WTC11 (cell line): Measurements from ENCODE around the gene TMEM38B. TPM values are rescaled to one million over a fixed set of nuclear protein-coding genes. Genes with fewer than 3 reads are reported as not detected.
"Not testable (repeated sequence)": the region's sequence is repeated elsewhere in the genome, so short reads cannot be mapped to it uniquely, and the experiment has no call there.

ENCODE experiments used
- ATAC-seq: fragments of 200-7000 bp; cut with Tn5 transposase; 2 replicates; pipeline ENCODE4 v1.10.0; 2021; ENCODE audit warnings: mild to moderate bottlenecking, moderate library complexity
- CTCF ChIA-PET: fragments of 300-600 bp; sonication (Branson Sonifier 250); formaldehyde crosslinking; loops from one replicate; lab custom pipeline; 2021; ENCODE audit warnings: antibody characterized with exemption; lab: Charles Lee
- POLR2A ChIA-PET: fragments of 350-600 bp; sonication (Branson Sonifier 250); formaldehyde crosslinking; loops from one replicate; lab custom pipeline; 2021; ENCODE audit warnings: antibody characterized with exemption; lab: Charles Lee
- DNase-seq: peaks from one replicate; pipeline ENCODE4 v3.0.0; 2021; ENCODE audit warnings: low spot score
- H3K27ac Mint-ChIP-seq: 2 replicates; pipeline ENCODE4 v1.8.0; 2021; ENCODE audit warnings: mixed read lengths
- H3K27me3 Mint-ChIP-seq: 2 replicates; pipeline ENCODE4 v1.8.0; 2021; ENCODE audit warnings: low read depth, mild to moderate bottlenecking, moderate library complexity, mixed read lengths
- H3K36me3 Mint-ChIP-seq: 2 replicates; pipeline ENCODE4 v1.8.0; 2021; ENCODE audit warnings: mixed read lengths
- H3K4me1 Mint-ChIP-seq: 2 replicates; pipeline ENCODE4 v1.8.0; 2022; ENCODE audit warnings: mixed read lengths
- H3K4me3 Mint-ChIP-seq: 2 replicates; pipeline ENCODE4 v1.8.0; 2021; ENCODE audit warnings: mild to moderate bottlenecking, moderate library complexity, mixed read lengths
- H3K9me3 Mint-ChIP-seq: 2 replicates; pipeline ENCODE4 v1.8.0; 2021; ENCODE audit warnings: mixed read lengths
- ATF1 ChIP-seq: sonication (generic); formaldehyde crosslinking; IDR thresholded peaks from 2 replicates; pipeline ENCODE4 v1.8.1; 2023; ENCODE audit warnings: mild to moderate bottlenecking, moderate library complexity, missing genetic modification reagents
- CREM ChIP-seq: sonication (generic); formaldehyde crosslinking; IDR thresholded peaks from 2 replicates; pipeline ENCODE4 v1.8.1; 2022; ENCODE audit warnings: mild to moderate bottlenecking, missing genetic modification reagents, moderate library complexity
- ETV6 ChIP-seq: sonication (generic); formaldehyde crosslinking; IDR thresholded peaks from 2 replicates; pipeline ENCODE4 v1.8.1; 2022; ENCODE audit warnings: mild to moderate bottlenecking, missing genetic modification reagents
- FOXK1 ChIP-seq: sonication (generic); formaldehyde crosslinking; IDR thresholded peaks from 2 replicates; pipeline ENCODE4 v1.8.0; 2022; ENCODE audit warnings: mild to moderate bottlenecking, moderate library complexity, missing genetic modification reagents
- TCF7 ChIP-seq: sonication (generic); formaldehyde crosslinking; IDR thresholded peaks from 2 replicates; pipeline ENCODE4 v1.8.0; 2022; ENCODE audit warnings: mild to moderate bottlenecking, low read depth, missing genetic modification reagents, moderate library complexity
- TEAD4 ChIP-seq: sonication (generic); formaldehyde crosslinking; IDR thresholded peaks from 2 replicates; pipeline ENCODE4 v1.8.0; 2022; ENCODE audit warnings: mild to moderate bottlenecking, missing genetic modification reagents
- ZNF138 ChIP-seq: sonication (generic); formaldehyde crosslinking; conservative IDR thresholded peaks from 2 replicates; pipeline ENCODE4 v1.8.1; 2022; ENCODE audit warnings: mild to moderate bottlenecking, moderate library complexity, missing genetic modification reagents
- ZNF232 ChIP-seq: sonication (generic); formaldehyde crosslinking; IDR thresholded peaks from 2 replicates; pipeline ENCODE4 v1.8.0; 2022; ENCODE audit warnings: mild to moderate bottlenecking, missing genetic modification reagents
- ZNF317 ChIP-seq: sonication (generic); formaldehyde crosslinking; IDR thresholded peaks from 2 replicates; pipeline ENCODE4 v1.8.1; 2023; ENCODE audit warnings: low read depth, mild to moderate bottlenecking, moderate library complexity, missing genetic modification reagents, borderline replicate concordance
- ZNF671 ChIP-seq: fragments of 250-450 bp; sonication (Bioruptor Pico); IDR thresholded peaks from 2 replicates; pipeline ENCODE4 v1.8.0; 2021; ENCODE audit warnings: mild to moderate bottlenecking
- total RNA-seq: library from RNA; stranded (reverse); gene quantifications from 3 replicates; pipeline ENCODE4 v1.2.3, GENCODE V29; 2021
- TF ChIP-seq, protein P1 (sequence below): sonication (generic); formaldehyde crosslinking; IDR thresholded peaks from 2 replicates; pipeline ENCODE4 v1.8.0; 2022; ENCODE audit warnings: mild to moderate bottlenecking, missing genetic modification reagents
- TF ChIP-seq, protein P2 (sequence below): fragments of 250-450 bp; sonication (Bioruptor Pico); IDR thresholded peaks from 2 replicates; pipeline ENCODE4 v1.8.0; 2021; ENCODE audit warnings: mild to moderate bottlenecking
- TF ChIP-seq, protein P3 (sequence below): fragments of 200-600 bp; IDR thresholded peaks from 2 replicates; pipeline ENCODE4 v1.8.0; 2022; ENCODE audit warnings: antibody characterized with exemption
- TF ChIP-seq, protein P4 (sequence below): fragments of 250-450 bp; sonication (Bioruptor Pico); conservative IDR thresholded peaks from 2 replicates; pipeline ENCODE4 v1.9.0; 2021; ENCODE audit warnings: mild to moderate bottlenecking
- TF ChIP-seq, protein P5 (sequence below): sonication (generic); formaldehyde crosslinking; IDR thresholded peaks from 2 replicates; pipeline ENCODE4 v1.8.1; 2022; ENCODE audit warnings: mild to moderate bottlenecking, moderate library complexity, missing genetic modification reagents
- TF ChIP-seq, protein P6 (sequence below): sonication (generic); formaldehyde crosslinking; conservative IDR thresholded peaks from 2 replicates; pipeline ENCODE4 v1.8.1; 2022; ENCODE audit warnings: mild to moderate bottlenecking, missing genetic modification reagents
- TF ChIP-seq, protein P7 (sequence below): sonication (generic); formaldehyde crosslinking; IDR thresholded peaks from 2 replicates; pipeline ENCODE4 v1.8.1; 2022; ENCODE audit warnings: missing genetic modification reagents, borderline replicate concordance

The TMEM38B gene
- total RNA-seq, 1 experiment from 2014 or later, result 15.7 TPM

DNA sequence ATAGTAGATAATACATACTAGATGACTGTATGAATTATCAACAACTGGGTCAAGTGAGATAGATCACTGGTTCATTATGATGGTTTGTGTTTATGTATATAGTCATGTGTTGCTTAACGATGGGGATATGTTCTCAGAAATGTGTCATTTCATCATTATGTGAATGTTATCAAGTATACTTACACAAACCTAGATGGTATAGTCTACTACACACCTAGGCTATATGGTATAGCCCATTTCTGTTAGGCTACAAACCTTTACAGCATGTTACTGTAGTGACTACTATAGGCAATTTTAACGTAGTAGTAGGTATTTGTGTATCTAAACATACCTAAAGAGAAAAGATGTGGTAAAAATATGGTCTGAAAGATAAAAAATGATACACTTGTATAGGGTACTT lies 31.0 kb downstream of the TMEM38B start:
- H3K27me3 Mint-ChIP-seq, result no peaks in the 10 kb centered on the region
- H3K36me3 Mint-ChIP-seq, result peaks cover 6% of the 10 kb centered on the region
- no peak for ATAC-seq
- ChIA-PET POLR2A (no interaction called here), CTCF (no interaction called here)
- H3K9me3 Mint-ChIP-seq, result peaks cover 5% of the 10 kb centered on the region
- H3K27ac Mint-ChIP-seq, result no peak overlapping the region
- no peak overlapping the region for H3K4me3 Mint-ChIP-seq
- DNase-seq, result no peak
- H3K4me1 Mint-ChIP-seq, result no peaks in the 10 kb centered on the region
- TF ChIP-seq ATF1 (CRISPR knock-in tag), result no peak
- TF ChIP-seq, protein P1, sequence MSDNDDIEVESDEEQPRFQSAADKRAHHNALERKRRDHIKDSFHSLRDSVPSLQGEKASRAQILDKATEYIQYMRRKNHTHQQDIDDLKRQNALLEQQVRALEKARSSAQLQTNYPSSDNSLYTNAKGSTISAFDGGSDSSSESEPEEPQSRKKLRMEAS (CRISPR knock-in tag), result no peak
- no peak for TF ChIP-seq ZNF138 (CRISPR knock-in tag)
- no peak for TF ChIP-seq FOXK1
- no peak for TF ChIP-seq TEAD4 (CRISPR knock-in tag)
- TF ChIP-seq, protein P2, sequence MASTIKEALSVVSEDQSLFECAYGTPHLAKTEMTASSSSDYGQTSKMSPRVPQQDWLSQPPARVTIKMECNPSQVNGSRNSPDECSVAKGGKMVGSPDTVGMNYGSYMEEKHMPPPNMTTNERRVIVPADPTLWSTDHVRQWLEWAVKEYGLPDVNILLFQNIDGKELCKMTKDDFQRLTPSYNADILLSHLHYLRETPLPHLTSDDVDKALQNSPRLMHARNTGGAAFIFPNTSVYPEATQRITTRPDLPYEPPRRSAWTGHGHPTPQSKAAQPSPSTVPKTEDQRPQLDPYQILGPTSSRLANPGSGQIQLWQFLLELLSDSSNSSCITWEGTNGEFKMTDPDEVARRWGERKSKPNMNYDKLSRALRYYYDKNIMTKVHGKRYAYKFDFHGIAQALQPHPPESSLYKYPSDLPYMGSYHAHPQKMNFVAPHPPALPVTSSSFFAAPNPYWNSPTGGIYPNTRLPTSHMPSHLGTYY (CRISPR knock-in tag), result no peak
- no peak for TF ChIP-seq ZNF232 (CRISPR knock-in tag)
- TF ChIP-seq CREM (CRISPR knock-in tag), result no peak
- TF ChIP-seq ETV6, result no peak
- TF ChIP-seq, protein P3, sequence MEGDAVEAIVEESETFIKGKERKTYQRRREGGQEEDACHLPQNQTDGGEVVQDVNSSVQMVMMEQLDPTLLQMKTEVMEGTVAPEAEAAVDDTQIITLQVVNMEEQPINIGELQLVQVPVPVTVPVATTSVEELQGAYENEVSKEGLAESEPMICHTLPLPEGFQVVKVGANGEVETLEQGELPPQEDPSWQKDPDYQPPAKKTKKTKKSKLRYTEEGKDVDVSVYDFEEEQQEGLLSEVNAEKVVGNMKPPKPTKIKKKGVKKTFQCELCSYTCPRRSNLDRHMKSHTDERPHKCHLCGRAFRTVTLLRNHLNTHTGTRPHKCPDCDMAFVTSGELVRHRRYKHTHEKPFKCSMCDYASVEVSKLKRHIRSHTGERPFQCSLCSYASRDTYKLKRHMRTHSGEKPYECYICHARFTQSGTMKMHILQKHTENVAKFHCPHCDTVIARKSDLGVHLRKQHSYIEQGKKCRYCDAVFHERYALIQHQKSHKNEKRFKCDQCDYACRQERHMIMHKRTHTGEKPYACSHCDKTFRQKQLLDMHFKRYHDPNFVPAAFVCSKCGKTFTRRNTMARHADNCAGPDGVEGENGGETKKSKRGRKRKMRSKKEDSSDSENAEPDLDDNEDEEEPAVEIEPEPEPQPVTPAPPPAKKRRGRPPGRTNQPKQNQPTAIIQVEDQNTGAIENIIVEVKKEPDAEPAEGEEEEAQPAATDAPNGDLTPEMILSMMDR, result no peak
- TF ChIP-seq TCF7 (CRISPR knock-in tag), result no peak

DNA sequence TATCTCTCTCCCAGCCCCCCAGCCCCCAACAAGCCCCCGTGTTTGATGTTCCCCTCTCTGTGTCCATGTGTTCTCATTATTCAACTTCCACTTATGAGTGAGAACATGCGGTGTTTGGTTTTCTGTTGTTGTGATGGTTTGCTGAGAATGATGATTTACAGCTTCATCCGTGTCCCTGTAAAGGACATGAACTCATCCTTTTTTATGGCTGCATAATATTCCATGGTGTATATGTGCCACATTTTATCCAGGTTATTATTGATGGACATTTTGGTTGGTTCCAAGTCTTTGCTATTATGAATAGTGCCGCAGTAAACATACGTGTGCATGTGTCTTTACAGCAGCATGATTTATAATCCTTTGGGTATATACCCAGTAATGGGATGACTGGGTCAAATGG lies 33.9 kb downstream of the TMEM38B start:
- H3K27me3 Mint-ChIP-seq, H3K4me1 Mint-ChIP-seq, ATAC-seq, H3K27ac Mint-ChIP-seq, DNase-seq, POLR2A ChIA-PET, H3K4me3 Mint-ChIP-seq, CTCF ChIA-PET: not testable (repeated sequence)
- peaks cover 15% of the 10 kb centered on the region for H3K36me3 Mint-ChIP-seq
- peaks cover 13% of the 10 kb centered on the region for H3K9me3 Mint-ChIP-seq

DNA sequence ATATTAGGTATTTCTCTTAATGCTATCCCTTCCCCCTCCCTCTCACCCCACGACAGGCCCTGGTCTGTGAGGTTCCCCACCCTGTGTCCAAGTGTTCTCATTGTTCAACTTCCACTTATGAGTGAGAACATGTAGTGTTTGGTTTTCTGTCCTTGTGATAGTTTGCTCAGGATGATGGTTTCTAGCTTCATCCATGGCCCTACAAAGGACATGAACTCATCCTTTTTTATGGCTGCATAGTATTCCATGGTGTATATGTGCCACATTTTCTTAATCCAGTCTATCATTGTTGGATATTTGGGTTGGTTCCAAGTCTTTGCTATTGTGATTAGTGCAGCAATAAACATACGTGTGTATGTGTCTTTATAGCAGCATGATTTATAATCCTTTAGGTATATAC lies 37.1 kb downstream of the TMEM38B start:
- H3K27me3 Mint-ChIP-seq, H3K4me1 Mint-ChIP-seq, DNase-seq, H3K4me3 Mint-ChIP-seq, H3K27ac Mint-ChIP-seq, CTCF ChIA-PET, POLR2A ChIA-PET, ATAC-seq: not testable (repeated sequence)
- peaks cover 45% of the 10 kb centered on the region for H3K9me3 Mint-ChIP-seq
- H3K36me3 Mint-ChIP-seq, result peaks cover 40% of the 10 kb centered on the region

DNA sequence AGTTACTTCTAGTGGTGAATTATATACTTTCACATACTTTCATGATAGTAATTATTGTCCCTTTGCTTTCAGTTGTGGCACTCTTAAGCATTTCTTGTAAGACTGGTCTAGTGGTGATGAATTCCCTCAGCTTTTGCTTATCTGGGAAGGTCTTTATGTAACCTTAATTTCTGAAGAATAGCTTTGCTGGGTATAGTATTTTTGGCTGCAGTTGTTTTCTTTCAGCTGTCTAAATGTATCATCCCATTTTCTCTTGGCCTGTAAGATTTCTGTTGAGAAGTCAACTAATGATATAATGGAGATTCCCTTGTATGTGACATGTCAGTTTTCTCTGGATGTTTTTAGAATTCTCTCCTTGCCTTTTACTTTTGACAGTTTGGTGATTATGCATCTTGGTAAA lies 41.0 kb downstream of the TMEM38B start:
- no peak overlapping the region for H3K27ac Mint-ChIP-seq
- no peak overlapping the region for H3K4me3 Mint-ChIP-seq
- ATAC-seq, result no peak
- H3K4me1 Mint-ChIP-seq, result no peaks in the 10 kb centered on the region
- DNase-seq, result no peak
- H3K36me3 Mint-ChIP-seq, result peaks cover 40% of the 10 kb centered on the region
- H3K27me3 Mint-ChIP-seq, result no peaks in the 10 kb centered on the region; the same call in 1 of the 2 replicates
- TF ChIP-seq ETV6 (no peak), ZNF671 (CRISPR knock-in tag) (no peak), TCF7 (CRISPR knock-in tag) (no peak), ZNF317 (CRISPR knock-in tag) (no peak)
- TF ChIP-seq, protein P4, sequence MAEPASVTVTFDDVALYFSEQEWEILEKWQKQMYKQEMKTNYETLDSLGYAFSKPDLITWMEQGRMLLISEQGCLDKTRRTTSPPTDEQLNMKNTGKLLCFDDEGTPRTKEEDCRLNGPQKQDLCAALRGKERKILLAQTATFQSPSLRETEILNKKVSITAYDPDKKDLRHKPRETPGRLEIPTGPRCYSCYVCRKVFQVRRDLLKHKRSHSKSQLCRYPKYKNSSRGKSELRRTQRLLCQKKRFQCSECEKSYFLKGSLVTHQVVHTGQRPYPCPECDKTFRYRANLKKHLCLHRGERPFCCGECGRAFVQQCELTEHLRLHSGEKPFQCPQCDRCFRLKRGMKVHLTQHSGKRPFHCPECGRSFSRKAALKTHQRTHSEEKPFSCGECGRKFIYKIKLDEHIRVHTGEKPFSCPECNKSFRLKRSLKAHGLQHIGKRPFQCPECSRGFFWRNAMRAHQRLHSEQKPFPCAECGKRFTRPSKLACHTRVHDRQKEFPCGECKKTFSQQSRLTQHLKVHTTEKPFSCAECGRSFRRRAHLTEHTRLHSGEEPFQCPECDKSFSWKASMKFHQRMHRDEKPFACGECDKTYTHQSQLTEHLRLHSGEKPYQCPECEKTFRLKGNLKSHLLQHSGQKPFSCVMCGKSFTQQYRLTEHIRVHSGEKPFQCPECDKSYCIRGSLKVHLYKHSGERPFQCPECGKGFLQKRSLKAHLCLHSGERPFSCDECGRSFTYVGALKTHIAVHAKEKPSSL (CRISPR knock-in tag), result no peak
- TF ChIP-seq, protein P5, sequence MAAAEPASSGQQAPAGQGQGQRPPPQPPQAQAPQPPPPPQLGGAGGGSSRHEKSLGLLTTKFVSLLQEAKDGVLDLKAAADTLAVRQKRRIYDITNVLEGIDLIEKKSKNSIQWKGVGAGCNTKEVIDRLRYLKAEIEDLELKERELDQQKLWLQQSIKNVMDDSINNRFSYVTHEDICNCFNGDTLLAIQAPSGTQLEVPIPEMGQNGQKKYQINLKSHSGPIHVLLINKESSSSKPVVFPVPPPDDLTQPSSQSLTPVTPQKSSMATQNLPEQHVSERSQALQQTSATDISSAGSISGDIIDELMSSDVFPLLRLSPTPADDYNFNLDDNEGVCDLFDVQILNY, result no peak
- TF ChIP-seq, protein P6, sequence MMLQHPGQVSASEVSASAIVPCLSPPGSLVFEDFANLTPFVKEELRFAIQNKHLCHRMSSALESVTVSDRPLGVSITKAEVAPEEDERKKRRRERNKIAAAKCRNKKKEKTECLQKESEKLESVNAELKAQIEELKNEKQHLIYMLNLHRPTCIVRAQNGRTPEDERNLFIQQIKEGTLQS, result no peak
- TF ChIP-seq, protein P7, sequence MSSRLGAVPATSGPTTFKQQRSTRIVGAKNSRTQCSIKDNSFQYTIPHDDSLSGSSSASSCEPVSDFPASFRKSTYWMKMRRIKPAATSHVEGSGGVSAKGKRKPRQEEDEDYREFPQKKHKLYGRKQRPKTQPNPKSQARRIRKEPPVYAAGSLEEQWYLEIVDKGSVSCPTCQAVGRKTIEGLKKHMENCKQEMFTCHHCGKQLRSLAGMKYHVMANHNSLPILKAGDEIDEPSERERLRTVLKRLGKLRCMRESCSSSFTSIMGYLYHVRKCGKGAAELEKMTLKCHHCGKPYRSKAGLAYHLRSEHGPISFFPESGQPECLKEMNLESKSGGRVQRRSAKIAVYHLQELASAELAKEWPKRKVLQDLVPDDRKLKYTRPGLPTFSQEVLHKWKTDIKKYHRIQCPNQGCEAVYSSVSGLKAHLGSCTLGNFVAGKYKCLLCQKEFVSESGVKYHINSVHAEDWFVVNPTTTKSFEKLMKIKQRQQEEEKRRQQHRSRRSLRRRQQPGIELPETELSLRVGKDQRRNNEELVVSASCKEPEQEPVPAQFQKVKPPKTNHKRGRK, result no peak
- peaks cover 47% of the 10 kb centered on the region for H3K9me3 Mint-ChIP-seq
- ChIA-PET POLR2A (no interaction called here), CTCF (no interaction called here)
